Thoracic aorta (tissue), 2 donors: ENCODE results near the gene DISC1. TPM values are rescaled to one million over a fixed set of nuclear protein-coding genes. Genes with fewer than 3 reads are reported as not detected.

Experiments used
- ATAC-seq: fragments of 150-250 bp; one replicate; pipeline ENCODE4 v1.8.0; 2017; ENCODE audit warnings: low read depth; ENCODE audit not compliant: insufficient number of reproducible peaks, low FRiP score
- DNase-seq: peaks from one replicate; pipeline ENCODE4 v3.0.0-alpha.2; 2020; ENCODE audit warnings: low spot score
- H3K27ac ChIP-seq, 2 donors: fragments of 200-600 bp; sonication (generic); 1 replicate in 1 of 2; 2 replicates in 1 of 2; pipeline ENCODE4 v1.5.1; 2016; ENCODE audit warnings: mild to moderate bottlenecking in 2 of 2, moderate library complexity in 2 of 2
- H3K27me3 ChIP-seq: fragments of 200-600 bp; sonication (generic); replicated peaks from 2 replicates; pipeline ENCODE4 v1.6.0; 2016; ENCODE audit warnings: mild to moderate bottlenecking; ENCODE audit not compliant: insufficient read depth
- H3K36me3 ChIP-seq: fragments of 200-600 bp; sonication (generic); one replicate; pipeline ENCODE4 v1.5.1; 2016
- H3K4me1 ChIP-seq, 2 donors: fragments of 200-600 bp; sonication (generic); 1 replicate in 1 of 2; 2 replicates in 1 of 2; pipeline versions ENCODE4 v1.5.1 to v1.6.0; 2016; ENCODE audit warnings: low read depth in 2 of 2, mild to moderate bottlenecking in 1 of 2; ENCODE audit not compliant: control insufficient read depth in 1 of 2
- H3K4me3 ChIP-seq: fragments of 200-600 bp; sonication (generic); 2 replicates; pipeline ENCODE4 v1.5.1; 2016; ENCODE audit warnings: mild to moderate bottlenecking
- H3K9me3 ChIP-seq: fragments of 200-600 bp; sonication (generic); 2 replicates; pipeline ENCODE4 v1.5.1; 2016
- total RNA-seq, 2 donors: library from RNA; depleted of rRNA; stranded (reverse); fragments of >200 nt; gene quantifications; one replicate each; pipeline versions ENCODE4 v1.1.0 to v1.2.3, GENCODE V29; 2016
- TF ChIP-seq, protein P1 (sequence below): fragments of 200-600 bp; sonication (generic); IDR thresholded peaks from one replicate; pipeline ENCODE4 v1.5.1; 2019; ENCODE audit warnings: antibody characterized with exemption

Gene DISC1
- total RNA-seq, 2 donors from 2014 or later, result 13.1 to 26.9 TPM

DNA sequence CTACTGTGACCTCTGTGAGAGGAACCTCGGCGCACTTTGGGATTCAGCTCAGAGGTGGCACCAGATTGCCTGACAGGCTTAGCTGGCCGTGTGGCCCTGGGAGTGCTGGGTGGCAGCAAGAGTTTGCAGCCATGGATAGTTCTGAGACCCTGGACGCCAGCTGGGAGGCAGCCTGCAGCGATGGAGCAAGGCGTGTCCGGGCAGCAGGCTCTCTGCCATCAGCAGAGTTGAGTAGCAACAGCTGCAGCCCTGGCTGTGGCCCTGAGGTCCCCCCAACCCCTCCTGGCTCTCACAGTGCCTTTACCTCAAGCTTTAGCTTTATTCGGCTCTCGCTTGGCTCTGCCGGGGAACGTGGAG is 67.5 kb downstream of the DISC1 start:
- Histone ChIP-seq H3K4me1 (no peaks in the 10 kb centered on the region), H3K27ac (no peak overlapping the region), H3K9me3 (no peaks in the 10 kb centered on the region), H3K4me3 (no peak overlapping the region), H3K27me3 (no peaks in the 10 kb centered on the region), H3K36me3 (no peaks in the 10 kb centered on the region)
- DNase-seq, result no peak
- TF ChIP-seq, protein P1, sequence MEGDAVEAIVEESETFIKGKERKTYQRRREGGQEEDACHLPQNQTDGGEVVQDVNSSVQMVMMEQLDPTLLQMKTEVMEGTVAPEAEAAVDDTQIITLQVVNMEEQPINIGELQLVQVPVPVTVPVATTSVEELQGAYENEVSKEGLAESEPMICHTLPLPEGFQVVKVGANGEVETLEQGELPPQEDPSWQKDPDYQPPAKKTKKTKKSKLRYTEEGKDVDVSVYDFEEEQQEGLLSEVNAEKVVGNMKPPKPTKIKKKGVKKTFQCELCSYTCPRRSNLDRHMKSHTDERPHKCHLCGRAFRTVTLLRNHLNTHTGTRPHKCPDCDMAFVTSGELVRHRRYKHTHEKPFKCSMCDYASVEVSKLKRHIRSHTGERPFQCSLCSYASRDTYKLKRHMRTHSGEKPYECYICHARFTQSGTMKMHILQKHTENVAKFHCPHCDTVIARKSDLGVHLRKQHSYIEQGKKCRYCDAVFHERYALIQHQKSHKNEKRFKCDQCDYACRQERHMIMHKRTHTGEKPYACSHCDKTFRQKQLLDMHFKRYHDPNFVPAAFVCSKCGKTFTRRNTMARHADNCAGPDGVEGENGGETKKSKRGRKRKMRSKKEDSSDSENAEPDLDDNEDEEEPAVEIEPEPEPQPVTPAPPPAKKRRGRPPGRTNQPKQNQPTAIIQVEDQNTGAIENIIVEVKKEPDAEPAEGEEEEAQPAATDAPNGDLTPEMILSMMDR, result no peak
- no peak for ATAC-seq

DNA sequence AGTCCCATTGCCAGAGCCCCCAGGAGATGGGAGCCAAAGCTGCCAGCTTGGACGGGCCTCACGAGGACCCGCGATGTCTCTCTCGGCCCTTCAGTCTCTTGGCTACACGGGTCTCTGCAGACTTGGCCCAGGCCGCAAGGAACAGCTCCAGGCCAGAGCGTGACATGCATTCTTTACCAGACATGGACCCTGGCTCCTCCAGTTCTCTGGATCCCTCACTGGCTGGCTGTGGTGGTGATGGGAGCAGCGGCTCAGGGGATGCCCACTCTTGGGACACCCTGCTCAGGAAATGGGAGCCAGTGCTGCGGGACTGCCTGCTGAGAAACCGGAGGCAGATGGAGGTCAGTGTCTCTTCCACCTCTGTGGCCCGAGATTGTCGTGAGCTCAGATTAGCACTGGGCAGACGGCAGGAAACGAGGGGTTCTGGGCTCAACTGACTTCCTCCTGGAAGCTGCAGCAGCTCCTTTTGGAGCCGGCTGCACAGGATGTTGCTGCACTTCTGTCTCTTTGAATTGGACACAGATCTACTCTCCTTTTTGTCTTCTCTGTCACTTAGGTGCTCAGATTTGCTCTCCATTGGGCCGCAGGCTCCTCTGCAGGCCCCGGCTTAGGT is 68.0 kb downstream of the DISC1 start:
- no peaks in the 10 kb centered on the region for H3K9me3 ChIP-seq
- no peak overlapping the region for H3K27ac ChIP-seq
- no peak overlapping the region for H3K4me3 ChIP-seq
- TF ChIP-seq, protein P1, result no peak
- H3K4me1 ChIP-seq, result no peaks in the 10 kb centered on the region
- no peaks in the 10 kb centered on the region for H3K27me3 ChIP-seq
- no peak for DNase-seq
- ATAC-seq, result no peak
- no peaks in the 10 kb centered on the region for H3K36me3 ChIP-seq

DNA sequence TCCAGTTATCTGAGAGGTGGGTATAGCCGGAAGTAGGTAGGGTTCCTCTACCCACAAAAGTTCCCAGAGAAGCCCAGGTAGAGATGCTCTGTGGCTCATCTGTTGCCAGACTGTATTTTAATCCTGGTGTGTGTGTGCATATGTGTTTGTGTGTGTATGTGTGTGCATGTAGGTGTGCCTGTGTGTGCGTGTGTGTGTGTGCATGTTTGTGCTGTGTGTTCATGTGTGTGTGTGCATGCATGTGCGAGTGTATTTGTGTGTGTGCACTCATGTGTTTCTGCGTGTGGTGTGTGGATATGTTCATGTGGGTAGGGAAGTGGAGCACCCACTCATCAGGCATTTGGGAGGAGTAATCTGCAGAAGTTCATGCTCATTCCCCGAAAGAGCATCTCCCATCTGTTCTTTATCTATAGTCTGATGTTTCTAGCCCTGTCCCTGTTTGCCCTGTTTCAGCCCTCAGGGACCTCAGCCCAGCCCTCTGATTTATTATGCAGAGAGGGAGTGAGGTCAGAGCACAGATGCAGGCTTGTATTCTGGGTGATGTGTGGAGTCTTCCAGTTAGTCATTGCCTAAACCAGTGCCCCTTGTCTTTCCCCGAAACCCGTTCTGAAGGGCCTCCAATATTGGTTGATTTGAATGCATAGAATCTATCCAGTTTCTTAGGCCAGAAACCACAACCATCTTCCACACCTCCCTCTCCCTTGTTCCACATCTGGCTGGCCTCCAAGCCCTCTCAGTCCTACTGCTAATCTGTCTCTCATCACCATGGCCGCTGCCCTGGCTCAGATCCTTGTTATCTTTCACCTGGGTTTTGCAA is 69.1 kb downstream of the DISC1 start:
- no peak overlapping the region for H3K4me3 ChIP-seq
- TF ChIP-seq, protein P1, result no peak
- ATAC-seq (no peak), DNase-seq (no peak)
- H3K27ac ChIP-seq, result no peak overlapping the region
- no peaks in the 10 kb centered on the region for H3K9me3 ChIP-seq
- no peaks in the 10 kb centered on the region for H3K36me3 ChIP-seq
- H3K27me3 ChIP-seq, result no peaks in the 10 kb centered on the region
- no peaks in the 10 kb centered on the region for H3K4me1 ChIP-seq

DNA sequence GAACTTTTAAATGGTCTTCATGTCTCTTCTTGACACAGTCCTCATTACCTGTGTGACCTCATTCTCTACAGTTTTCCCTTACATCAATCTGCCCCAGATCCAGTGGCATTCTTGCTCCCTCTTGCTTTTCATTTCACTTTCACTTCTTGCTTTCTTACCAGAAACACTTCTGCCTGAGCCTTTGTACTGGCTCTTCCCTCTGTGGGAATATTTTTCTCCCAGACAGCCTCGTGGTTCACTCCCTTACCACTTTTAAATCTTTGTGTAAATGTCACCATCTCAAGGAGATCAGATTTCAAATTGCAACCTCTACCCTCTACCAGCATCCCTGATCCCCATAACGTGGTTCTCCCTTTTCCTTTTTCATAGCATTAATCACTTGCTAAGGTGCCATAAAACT is 73.2 kb downstream of the DISC1 start:
- Histone ChIP-seq H3K27ac (no peak overlapping the region), H3K4me3 (no peak overlapping the region), H3K27me3 (no peaks in the 10 kb centered on the region), H3K9me3 (no peaks in the 10 kb centered on the region), H3K36me3 (no peaks in the 10 kb centered on the region), H3K4me1 (no peaks in the 10 kb centered on the region)
- TF ChIP-seq, protein P1, result no peak
- DNase-seq (no peak), ATAC-seq (no peak)

DNA sequence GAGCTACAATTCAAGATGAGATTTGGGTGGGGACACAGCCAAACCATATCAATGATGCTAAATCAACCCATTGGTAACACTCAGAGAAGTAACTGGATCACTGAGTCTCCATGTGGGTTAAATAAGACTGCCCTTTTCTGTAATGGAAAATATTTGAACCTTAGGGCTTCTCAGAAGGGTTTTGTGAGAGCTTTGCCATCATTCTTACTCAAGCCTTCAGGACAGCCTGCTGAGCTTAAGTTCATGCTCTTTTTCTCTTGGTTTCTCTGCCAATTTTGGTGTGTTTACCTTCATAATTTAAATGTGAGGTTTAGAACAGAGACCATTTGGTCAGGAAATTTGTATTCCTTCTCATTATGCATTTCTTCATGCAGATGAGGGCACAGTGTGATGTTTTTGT is 74.7 kb downstream of the DISC1 start:
- DNase-seq (no peak), ATAC-seq (no peak)
- Histone ChIP-seq H3K4me1 (peaks cover 0 to 6% of the 10 kb centered on the region in 2 donors), H3K9me3 (no peaks in the 10 kb centered on the region), H3K36me3 (no peaks in the 10 kb centered on the region), H3K27ac (no peak overlapping the region), H3K4me3 (no peak overlapping the region), H3K27me3 (no peaks in the 10 kb centered on the region)
- TF ChIP-seq, protein P1, result no peak
